NCI-H345 treated with DMSO at 0.1 percent for 48 hours (cell line): Measurements from ENCODE around the gene TARBP1.

Experiments used
- DNase-seq: peaks from one replicate; lab custom pipeline; 2025; ENCODE audit not compliant: unreplicated experiment; lab: John Stamatoyannopoulos, UW

TARBP1 gene

DNA sequence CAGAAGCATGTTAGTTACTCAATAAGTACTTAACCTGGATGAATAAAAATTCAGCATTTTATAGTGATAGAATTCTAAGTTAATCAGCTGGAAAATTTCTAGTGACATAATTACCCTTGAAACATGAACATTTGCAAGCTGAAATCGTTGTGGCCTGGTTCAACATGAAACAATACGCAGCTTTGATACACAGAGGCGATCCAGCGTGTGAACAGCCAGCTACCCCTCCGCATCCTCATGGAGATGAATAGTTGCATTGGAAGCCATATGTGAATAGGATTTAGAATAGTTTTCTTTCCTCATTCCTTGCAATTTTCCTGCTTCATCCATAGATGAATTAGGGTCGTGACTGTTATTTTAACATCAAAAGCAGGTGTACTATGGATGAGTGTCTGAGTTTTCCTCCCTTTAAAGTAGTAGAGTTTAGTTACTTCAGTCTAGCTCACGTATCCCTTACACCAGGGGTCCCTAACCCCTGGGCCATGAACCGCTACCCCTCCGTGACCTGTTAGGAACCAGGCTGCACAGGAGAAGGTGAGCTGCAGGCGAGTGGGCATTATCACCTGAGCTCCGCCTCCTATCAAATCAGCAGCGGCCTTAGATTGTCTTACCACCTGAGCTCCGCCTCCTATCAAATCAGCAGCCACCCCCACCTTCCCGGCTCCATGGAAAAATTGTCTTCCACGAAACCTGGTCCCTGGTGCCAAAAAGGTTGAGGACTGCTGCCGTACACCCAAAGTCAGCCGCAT, 6.2 kb upstream of the TARBP1 start:
- DNase-seq: no peak

DNA sequence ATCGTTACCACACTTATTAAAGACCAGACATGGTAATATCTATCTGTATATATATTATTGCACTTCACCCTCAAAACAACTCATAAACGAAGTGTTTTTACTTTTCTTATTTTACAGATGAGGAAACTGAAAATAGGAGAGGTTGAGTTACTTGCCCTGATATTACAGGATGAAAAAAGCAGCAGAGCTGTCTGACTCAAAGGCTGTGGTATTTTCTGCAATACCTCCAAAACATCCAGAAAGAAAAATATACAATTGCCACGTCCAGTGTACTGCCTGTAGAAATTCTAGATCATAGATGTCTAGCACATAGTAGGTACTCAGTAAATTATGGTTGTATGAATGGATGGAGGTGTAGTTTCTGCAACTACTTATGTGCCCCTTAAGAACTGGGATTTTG, 5.2 kb upstream of the TARBP1 start:
- no peak for DNase-seq

DNA sequence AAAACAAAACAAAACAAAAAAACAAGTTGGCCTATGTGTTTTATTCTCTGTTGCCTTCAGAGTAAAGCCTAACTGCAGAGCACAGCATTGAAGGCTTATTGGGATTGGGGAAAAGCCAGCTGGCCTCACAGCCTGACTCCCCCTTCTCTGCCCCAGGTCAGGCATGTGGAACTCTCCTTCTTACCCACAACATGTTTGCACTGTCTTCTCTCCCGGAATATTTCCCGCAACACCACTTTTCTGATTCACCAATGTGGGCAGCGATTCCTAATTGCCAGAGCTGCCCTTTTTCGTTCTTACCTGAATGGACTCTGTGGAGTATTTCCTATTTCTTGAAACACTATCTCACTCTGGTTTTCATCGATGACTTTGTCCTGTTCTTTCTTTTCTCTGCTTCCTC, 2.8 kb upstream of the TARBP1 start:
- no peak for DNase-seq

DNA sequence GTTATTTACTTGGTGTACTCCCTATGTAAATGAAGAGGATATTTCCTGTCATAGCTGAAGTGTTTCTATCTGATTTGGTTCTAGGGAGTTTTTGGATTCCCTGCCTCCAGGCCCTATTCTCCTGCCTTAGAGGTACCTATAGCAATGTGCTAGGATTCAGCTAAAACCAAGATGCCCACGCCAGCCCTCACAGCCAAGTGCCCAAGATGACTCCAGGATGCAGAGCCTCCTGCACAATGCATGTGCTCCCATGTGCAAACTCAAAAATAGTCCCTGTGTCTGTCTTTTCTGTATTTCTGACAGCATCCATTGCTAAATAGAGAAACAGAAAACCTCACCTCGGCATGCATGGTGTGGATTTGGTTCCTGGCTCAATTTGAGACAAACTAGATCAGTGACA, 887 bp upstream of the TARBP1 start:
- DNase-seq: no peak

DNA sequence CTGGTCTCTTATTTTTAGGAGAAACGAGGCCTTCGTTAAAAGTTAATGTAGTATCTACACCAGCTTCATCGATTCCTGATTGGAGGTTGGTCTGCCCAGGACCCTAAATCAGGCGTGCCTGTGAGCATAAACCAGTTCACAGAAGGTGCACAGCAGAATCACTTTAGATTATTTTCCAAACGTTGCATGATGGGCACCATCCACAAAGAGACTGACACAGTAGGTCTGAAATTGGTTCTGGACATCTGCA, 256 bp upstream of the TARBP1 start:
- DNase-seq: no peak

DNA sequence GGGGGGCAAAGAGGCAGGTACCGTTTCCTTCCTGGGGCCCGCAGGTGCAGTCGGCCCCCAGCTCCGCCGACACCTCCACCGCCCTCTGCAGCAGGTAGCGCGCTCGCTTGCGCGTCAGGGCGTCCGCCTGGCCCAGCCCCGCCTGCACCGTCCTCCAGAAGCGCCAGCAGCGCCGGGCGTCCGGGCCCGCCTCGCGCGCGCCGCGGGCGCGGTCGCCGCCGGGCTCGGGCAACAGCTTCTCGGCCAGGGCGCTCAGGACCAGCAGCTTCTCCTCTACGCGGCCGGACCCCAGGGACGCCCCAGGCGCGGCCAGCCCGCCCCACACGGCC, 863 bp downstream of the TARBP1 start:
- DNase-seq: peak; percentile 42

DNA sequence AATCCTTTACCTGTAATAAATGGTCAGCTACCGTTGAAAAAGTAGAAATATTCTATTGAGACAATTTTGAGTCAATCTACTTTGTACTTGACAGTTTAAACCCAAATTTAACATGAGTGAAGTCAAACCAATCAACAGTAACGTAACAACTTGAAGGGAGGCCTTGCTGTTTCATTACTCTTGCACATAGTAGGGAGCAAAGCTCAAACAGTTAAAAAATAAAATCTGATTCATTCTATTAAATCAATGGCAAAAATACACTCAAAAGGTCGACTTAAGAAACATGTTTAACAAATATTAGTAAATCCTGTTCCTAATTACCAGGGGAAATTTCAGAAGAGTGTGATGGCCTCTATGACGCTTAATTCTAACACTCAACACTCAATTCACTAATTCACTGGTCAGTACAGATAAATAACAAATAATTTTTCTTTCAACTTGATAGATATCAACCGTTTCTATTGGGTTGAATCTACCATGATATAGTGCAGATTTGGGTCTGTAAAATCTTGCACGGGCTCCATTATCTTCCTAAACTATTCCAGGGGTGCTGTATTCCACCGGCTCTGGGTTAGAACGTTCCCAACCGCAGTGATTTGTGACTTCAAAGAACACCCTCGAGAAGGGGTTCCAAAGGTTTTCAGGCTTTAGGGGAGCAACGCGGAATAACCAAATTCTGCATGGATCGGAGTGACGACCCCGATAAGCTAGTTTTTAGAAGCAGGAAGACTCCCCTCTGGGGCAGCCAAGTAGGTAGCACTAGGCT, 1.4 kb downstream of the TARBP1 start:
- DNase-seq: no peak

DNA sequence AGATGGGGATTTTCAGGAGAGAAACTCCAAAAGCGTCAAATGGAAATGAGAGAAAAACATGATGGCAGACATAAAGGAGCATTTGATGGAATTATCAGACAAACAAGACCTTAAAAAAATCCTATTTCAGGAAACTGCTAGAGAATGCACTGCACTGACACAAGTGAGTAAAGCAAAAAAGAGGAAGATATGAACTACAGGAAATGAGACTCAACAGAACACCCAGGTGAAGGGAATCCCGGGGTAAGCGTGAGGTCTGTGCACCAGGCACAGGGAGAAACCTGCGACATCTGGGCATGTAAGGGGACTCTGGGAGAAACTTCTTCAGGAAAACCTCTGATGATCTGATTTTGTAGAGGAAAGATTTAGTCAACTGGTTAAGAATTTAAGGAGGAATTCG, 2.8 kb downstream of the TARBP1 start:
- DNase-seq: no peak

DNA sequence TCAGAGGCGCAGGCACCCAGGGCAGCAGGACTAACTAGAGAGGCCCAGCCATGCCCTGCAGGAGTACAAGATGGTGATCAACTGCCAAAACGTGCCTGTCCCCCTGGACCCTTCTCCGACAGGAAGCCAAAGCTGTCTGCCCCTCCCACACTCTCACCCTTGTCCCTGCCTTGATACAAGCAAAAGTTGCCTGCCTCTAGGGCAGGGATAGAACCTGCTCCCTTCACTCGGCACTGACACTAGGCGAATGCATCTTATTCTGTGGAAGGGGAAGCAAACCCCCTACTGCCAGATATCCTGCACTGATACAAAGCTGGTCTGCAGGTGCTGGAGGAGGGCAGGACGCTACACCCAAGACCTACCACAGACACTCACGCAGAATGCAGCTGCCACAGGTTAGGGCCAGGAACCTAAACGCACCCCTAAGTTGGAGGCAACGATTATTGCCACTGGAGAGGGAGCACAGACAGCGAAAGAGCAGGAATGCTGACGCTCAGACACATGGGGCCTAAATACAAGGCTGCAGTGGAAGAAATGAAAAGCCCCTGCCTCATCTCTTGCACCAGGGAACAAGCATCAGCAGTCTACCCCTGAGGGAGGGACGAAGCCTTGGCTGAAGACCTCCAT, 3.7 kb downstream of the TARBP1 start:
- DNase-seq: no peak

DNA sequence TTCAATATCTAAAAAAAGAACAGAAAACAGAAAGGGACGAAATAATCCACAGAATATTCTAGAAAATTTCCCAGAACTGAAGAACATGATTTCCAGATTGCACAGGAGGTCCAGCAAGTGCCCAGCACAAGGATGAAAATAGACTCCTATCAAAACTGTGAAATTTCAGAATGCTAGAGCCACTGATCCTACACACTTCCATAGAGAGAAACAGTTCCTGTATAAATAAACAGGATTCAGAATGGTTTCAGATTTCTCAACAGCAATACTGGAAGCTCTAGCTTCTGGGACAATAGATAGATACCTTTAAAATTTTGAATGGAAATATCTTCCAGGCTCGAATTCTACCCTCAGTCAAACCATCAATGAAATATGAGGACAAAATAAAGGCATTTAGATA, 4.6 kb downstream of the TARBP1 start:
- no peak for DNase-seq

DNA sequence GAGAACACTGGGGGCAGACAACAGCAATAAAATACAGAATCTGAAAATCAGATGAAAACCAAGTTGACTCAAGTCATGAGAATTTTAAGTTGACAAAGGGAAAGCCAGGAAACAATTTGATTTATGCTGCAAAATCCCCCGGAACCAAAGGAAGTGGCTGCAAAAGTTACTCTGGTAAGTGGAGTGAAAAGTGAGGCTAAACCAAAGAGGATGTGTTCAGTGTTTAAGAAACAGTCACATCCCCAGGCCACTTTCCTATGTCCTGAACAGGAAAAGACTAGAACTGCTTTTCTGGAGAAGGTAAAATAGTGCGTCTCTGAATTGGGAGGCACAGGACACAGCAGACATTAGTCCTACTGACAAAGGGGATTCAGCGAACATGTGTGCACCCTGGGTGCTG, 5.9 kb downstream of the TARBP1 start:
- no peak for DNase-seq

DNA sequence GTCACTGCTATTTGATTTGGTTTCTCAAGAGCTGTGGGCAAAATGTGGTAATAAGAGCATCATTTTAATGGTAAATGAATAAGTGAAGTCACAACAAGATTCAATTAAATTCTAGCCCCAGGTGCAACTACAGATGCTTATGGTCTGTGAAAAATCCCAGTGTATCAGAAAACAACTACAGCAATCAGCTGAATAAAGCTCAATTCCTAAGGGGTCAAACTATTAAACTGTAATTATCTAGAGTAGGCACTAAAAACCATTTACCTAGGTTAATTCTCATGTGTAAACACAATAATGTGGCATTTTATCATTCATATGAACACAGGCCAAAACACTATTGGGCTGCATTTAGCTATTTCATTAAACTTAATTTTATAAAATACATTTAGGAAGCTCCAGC, 9.6 kb downstream of the TARBP1 start:
- no peak for DNase-seq

DNA sequence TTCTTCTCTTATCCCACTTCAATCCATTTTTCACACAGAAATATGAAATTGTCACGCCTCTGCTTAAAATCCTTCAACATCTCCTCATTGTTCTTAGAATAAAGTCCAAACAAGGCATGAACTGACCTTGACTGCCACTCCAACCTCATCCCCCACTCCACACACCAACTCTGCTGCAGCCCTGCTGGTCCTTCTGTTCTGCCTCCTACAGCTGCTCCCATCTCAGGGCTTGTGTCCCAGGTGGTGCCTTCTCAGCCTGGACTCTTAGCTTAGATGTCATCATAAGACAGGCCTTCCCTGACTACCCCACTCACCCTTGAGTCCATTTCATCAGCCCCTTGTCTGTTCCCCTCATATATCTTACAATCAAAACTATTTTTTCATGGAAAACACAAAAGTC, 10.4 kb downstream of the TARBP1 start:
- DNase-seq: no peak

DNA sequence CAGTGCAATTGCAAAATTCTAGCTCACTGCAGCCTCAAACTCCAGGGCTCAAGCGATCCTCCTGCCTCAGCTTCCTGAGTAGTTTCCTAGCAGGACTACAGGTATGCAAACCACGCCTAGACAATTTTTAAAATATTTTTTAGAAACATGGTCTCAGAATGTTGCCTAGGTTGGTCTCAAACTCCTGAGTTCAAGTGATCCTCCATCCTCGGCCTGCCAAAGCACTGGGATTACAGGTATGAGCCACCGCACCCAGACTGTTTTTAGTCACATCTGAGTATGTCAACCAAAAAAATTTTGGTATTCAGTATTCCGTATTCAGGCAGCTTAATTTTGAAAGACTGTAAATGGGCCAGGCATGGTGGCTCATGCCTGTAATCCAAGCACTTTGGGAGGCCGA, 11.2 kb downstream of the TARBP1 start:
- no peak for DNase-seq

DNA sequence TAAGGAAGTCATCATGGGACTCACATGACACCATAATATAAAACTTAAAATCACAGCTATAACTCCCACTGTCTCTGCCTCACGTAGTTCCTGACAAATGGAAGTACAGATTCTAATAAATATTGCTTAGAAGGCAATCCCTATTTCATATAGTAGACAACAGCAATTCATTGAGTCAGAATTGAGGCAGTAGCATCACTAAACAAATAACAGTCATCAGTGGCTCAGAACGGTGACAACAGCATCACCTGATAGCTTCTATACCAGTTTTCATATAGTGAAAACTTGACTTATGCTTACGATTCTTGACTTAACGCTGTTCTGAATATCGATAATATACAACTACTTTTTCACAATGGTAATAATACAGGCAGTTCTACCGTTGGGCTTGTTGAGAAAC, 12.0 kb downstream of the TARBP1 start:
- DNase-seq: no peak

DNA sequence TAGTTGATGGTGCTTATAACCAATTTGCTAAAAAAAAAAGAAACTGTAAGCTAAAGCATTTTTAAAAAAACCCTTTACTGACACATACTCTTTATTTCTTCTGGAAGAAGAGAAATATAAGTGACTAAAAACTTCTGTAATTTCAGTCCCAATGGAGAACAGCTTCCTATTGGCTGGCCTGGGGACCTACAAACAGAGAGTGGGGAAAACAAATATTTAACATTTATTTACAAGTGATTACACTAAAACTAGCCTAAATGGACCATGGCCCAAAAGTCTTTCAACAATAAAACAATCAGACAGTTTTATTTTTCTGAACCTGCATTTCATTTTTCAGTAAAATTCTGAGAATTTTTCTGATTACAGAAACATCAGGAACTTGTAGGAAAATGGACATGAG, 15.2 kb downstream of the TARBP1 start:
- no peak for DNase-seq

DNA sequence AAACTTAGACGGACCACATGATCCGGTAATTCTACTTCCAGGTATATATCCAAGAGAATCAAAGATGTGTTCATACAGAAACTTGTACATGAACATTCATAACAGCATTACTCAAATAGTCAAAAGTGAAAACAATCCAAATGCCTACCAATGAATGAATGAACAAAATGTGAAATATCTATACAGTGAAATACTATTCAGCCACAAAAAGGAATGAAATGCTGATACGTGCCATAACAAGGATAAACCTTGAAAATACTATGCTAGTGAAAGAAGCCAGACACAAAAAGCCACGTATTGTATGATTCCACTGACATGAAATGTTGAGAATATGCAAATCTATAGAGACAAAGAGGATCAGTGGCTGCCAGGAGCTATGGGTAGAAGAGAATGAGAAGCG, 18.3 kb downstream of the TARBP1 start:
- DNase-seq: no peak

DNA sequence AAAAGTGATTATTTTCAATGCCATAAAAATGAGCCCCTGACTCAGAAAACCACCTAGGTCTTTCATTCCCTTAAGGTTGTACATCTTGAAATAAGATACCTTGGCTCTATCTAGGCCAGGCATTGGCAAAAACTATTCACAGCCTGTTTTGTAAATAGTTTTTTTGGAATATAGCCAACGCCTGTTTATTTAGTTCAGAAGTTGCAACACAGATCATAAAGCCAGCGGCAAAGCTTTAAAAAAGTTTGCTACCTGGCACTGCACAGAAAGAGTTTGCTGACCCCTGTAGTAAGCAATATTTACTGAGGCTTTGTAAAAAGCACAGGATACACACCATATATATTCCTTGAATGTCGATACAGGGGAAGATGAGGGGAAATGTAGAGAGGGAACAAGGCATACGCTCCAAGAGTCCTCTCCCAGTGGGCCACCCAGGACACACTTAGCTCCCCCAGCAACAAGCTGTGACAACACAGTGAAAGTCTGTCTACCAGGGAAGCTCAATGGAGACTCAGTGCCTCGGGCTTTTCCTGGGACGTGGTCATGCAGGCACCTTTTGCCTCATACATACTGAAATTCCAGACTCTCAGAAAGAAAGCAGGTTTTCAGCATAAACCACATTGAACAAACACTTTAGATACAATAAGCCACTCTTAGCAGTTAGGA, 20.5 kb downstream of the TARBP1 start:
- peak; percentile 10 for DNase-seq

DNA sequence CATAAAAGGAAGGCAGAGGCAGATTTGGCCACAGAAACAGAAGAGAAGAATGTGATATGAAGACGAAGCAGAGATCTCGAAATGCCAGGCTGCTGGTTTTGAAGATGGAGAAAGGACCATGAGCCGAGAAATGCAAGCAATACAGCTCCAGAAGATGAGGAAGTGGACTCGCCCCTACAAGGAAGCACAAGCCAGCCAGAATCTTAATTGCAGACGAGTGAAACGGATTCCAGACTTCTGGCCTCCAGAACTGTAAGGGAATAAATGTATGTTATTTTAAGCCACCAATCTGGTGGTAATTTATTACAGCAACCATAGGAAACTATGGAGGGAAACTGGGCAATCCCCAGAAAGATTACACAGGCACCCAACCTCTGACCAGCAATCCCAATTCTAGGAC, 24.1 kb downstream of the TARBP1 start:
- DNase-seq: no peak

DNA sequence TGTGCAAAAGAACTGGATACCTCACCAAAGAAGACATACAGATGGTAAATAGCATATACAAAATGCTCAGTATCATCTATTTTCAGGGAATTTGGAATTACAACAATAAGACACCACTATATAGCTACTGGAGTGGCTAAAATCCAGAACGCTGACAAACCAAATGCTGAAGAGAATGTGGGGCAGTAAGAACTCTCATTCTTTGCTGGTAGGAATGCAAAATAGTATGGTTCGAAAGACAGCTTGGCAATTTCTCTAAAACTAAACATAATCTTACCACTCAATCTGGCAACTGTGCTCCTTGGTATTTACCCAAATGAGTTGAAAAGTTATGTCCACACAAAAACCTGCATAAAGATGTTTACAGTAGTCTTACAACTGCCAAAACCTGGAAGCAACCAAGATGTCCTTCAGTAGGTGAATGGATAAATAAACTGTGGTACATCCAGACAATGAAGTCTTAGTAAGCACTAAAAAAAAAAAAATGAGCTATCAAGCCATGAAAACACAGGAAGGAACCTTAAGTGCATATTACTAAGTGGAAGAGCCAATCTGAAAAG, 26.5 kb downstream of the TARBP1 start:
- DNase-seq: no peak

DNA sequence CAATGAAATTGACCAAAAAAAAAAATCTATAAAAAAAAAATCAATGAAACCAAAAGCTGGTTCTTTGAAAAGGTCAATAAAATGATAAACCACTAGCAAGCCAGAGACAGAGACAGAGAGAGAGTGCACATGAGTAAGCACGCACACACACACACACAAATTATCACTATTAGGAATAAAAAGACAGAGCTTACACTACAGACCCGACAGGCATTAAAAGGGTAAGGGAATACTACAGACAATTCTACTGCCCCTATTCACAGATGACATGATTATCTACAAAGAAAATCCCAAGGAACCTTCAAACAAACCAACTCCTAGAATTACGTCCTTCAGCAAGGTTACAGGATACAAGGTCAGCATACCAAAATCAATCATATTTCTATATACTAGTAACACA, 38.6 kb downstream of the TARBP1 start:
- DNase-seq: no peak

DNA sequence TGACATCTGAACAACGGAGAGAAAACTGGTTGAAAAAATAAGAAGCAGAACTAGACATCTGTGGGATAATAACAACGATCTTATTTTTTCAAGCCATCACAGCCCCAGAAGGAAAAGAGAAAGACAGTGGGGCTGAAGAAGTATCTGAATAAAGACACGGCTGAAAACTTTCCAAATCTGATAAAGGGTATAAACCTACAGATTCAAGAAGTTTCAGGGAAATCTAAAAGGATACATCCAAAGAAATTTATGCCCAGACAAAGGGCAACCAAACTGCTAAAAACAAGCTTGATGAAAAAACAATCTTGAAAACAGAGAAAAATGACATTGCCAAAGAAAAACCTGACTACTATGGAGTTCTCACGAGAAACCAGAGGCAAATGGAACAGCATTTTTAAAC, 40.4 kb downstream of the TARBP1 start:
- DNase-seq: no peak
